HepG2 (cell line): Measurements from ENCODE around the gene LHX3. TPM values are rescaled to one million over a fixed set of nuclear protein-coding genes. Genes with fewer than 3 reads are reported as not detected.

ENCODE experiments used
- ATAC-seq: fragments of 200-7000 bp; cut with Tn5 transposase; 3 replicates; pipeline ENCODE4 v1.9.1; 2020; ENCODE audit warnings: mild to moderate bottlenecking, moderate library complexity
- BruUV-seq: library from RNA; stranded (reverse); fragments of 400-500 nt; replicated peaks from 2 replicates; lab custom pipeline; 2021; lab: Mats Ljungman, UMichigan
- CTCF ChIA-PET: fragments of 300-600 bp; formaldehyde crosslinking; extraction: SDS; loops from one replicate; lab custom pipeline; 2021; ENCODE audit warnings: low total read pairs, inconsistent platforms, low intra/inter-chr PET ratio; lab: Yijun Ruan, JAX
- POLR2A ChIA-PET: fragments of 350-600 bp; sonication (Branson Sonifier 250); formaldehyde crosslinking; loops from one replicate; lab custom pipeline; 2020; ENCODE audit warnings: antibody characterized with exemption, inconsistent platforms; lab: Yijun Ruan, JAX
- DNase-seq: peaks from one replicate; pipeline ENCODE4 v3.0.0-alpha.2; 2015; ENCODE audit warnings: low spot score
- FAIRE-seq: peaks from 3 replicates; lab custom pipeline; 2011; peaks lifted over from hg19 to GRCh38; lab: Jason Lieb, UNC
- H2AFZ ChIP-seq: one replicate; pipeline ENCODE4 v1.6.1; 2011; ENCODE audit warnings: low read length, inconsistent platforms
- H3K27ac ChIP-seq: fragments of 300-600 bp; 3 replicates; pipeline ENCODE4 v1.8.0; 2011; ENCODE audit warnings: mixed run types, mild to moderate bottlenecking, mixed read lengths, low read length, inconsistent platforms; ENCODE audit not compliant: insufficient read depth; ENCODE audit errors: extremely low read length
- H3K27me3 ChIP-seq, 2 experiments: fragments of 200-600 bp in 1 of 2; 2 replicates in 1 of 2; 3 replicates in 1 of 2; pipeline versions ENCODE4 v1.6.0 to v1.8.0; 2011; ENCODE audit warnings: low read length in 2 of 2, mild to moderate bottlenecking in 2 of 2, moderate library complexity in 2 of 2, inconsistent platforms in 1 of 2; ENCODE audit not compliant: insufficient read depth in 2 of 2, control insufficient read depth in 1 of 2
- H3K36me3 ChIP-seq, 2 experiments: fragments of 200-600 bp in 1 of 2; replicated peaks in 1 of 2; 2 replicates in 1 of 2; 3 replicates in 1 of 2; pipeline versions ENCODE4 v1.5.1 to v1.8.0; 2011; ENCODE audit warnings: low read length in 2 of 2, inconsistent platforms in 1 of 2; ENCODE audit not compliant: insufficient read depth in 2 of 2, control insufficient read depth in 1 of 2
- H3K4me1 ChIP-seq: 2 replicates; pipeline ENCODE4 v1.5.1; 2012; ENCODE audit warnings: low read length, inconsistent platforms; ENCODE audit not compliant: insufficient read depth
- H3K4me2 ChIP-seq: 2 replicates; pipeline ENCODE4 v1.6.0; 2011; ENCODE audit warnings: low read depth, low read length, inconsistent platforms
- H3K4me3 ChIP-seq, 3 experiments: fragments of 200-600 bp in 1 of 3; sonication (generic), shearing (Covaris generic) in 1 of 3; replicated peaks in 1 of 3; 2 replicates each; pipeline ENCODE4 v1.5.1; 2011 to 2016; ENCODE audit warnings: low read length in 3 of 3, inconsistent platforms in 2 of 3, low read depth in 2 of 3, mild to moderate bottlenecking in 2 of 3, control low read depth in 1 of 3, mixed read lengths in 1 of 3; ENCODE audit not compliant: insufficient read depth in 1 of 3
- H3K79me2 ChIP-seq: one replicate; pipeline ENCODE4 v1.6.1; 2011; ENCODE audit warnings: low read length, inconsistent platforms; ENCODE audit not compliant: insufficient read depth
- H3K9ac ChIP-seq: 2 replicates; pipeline ENCODE4 v1.6.0; 2011; ENCODE audit warnings: mild to moderate bottlenecking, low read depth, low read length, inconsistent platforms; ENCODE audit not compliant: insufficient read depth
- H3K9me3 ChIP-seq: 2 replicates; pipeline ENCODE4 v1.5.1; 2012; ENCODE audit warnings: mild to moderate bottlenecking, low read length
- H4K20me1 ChIP-seq: 2 replicates; pipeline ENCODE4 v1.6.0; 2011; ENCODE audit warnings: inconsistent platforms, mild to moderate bottlenecking, low read length, moderate library complexity; ENCODE audit not compliant: insufficient read depth
- ATF2 ChIP-seq: sonication (generic); formaldehyde crosslinking; IDR thresholded peaks from 2 replicates; pipeline ENCODE4 v1.4.0; 2020; ENCODE audit warnings: missing genetic modification reagents
- HMGA1 ChIP-seq: sonication (generic); formaldehyde crosslinking; conservative IDR thresholded peaks from 2 replicates; pipeline ENCODE4 v1.4.0; 2020; ENCODE audit warnings: missing genetic modification reagents
- IRX3 ChIP-seq: sonication (generic); formaldehyde crosslinking; IDR thresholded peaks from 2 replicates; pipeline ENCODE4 v1.8.1; 2023; ENCODE audit warnings: mild to moderate bottlenecking, low read depth, missing genetic modification reagents, borderline replicate concordance
- KDM5A ChIP-seq: fragments of 200-600 bp; sonication (generic); IDR thresholded peaks from 2 replicates; pipeline ENCODE4 v1.7.0; 2018; ENCODE audit warnings: antibody characterized with exemption, mild to moderate bottlenecking, low read length, borderline replicate concordance
- NFE2 ChIP-seq: sonication (generic); formaldehyde crosslinking; IDR thresholded peaks from 2 replicates; pipeline ENCODE4 v1.4.0; 2020; ENCODE audit warnings: missing genetic modification reagents
- RELA ChIP-seq: sonication (generic); formaldehyde crosslinking; IDR thresholded peaks from 2 replicates; pipeline ENCODE4 v1.4.0; 2020; ENCODE audit warnings: missing genetic modification reagents
- TBX3 ChIP-seq: fragments of 450-650 bp; IDR thresholded peaks from 2 replicates; pipeline ENCODE4 v1.6.1; 2017; ENCODE audit warnings: antibody characterized with exemption, mild to moderate bottlenecking, inconsistent platforms, borderline replicate concordance
- ZBTB7A ChIP-seq: sonication (generic); formaldehyde crosslinking; IDR thresholded peaks from 2 replicates; pipeline ENCODE4 v1.8.0; 2022; ENCODE audit warnings: mild to moderate bottlenecking, missing genetic modification reagents
- ZNF296 ChIP-seq: sonication (generic); formaldehyde crosslinking; conservative IDR thresholded peaks from 2 replicates; pipeline ENCODE4 v1.5.0; 2020; ENCODE audit warnings: mild to moderate bottlenecking, missing genetic modification reagents
- ZNF614 ChIP-seq: IDR thresholded peaks from 2 replicates; pipeline ENCODE4 v1.6.1; 2018; ENCODE audit warnings: missing biosample characterization, missing genetic modification reagents, inconsistent platforms, borderline replicate concordance
- ZNF883 ChIP-seq: sonication (generic); formaldehyde crosslinking; IDR thresholded peaks from 2 replicates; pipeline ENCODE4 v1.5.1; 2020; ENCODE audit warnings: mild to moderate bottlenecking, missing genetic modification reagents; ENCODE audit errors: not compliant biosample characterization
- WGBS: methylation state at CpG from one replicate; pipeline ENCODE4 v1.1.6; 2017; ENCODE audit warnings: low lambda C conversion rate; 5-methylcytosine and 5-hydroxymethylcytosine counted together
- in situ Hi-C: cut with HindIII; loops from 2 replicates; pipeline ENCODE4 v1.10.0; 2017; ENCODE audit warnings: low pct_unique_long_range_greater_than_20kb; ENCODE audit not compliant: extremely low pct_ligation_motif_present
- intact Hi-C: fragments of 100-400 bp; cut with micrococcal nuclease; formaldehyde crosslinking; loops from one replicate; pipeline ENCODE4 v1.10.0; 2022; ENCODE audit not compliant: unreplicated experiment
- polyA plus RNA-seq, 8 experiments: library from polyadenylated mRNA; depleted of rRNA in 3 of 8; stranded (reverse) in 7 of 8; unstranded in 1 of 8; fragments of >200 nt; fragmentation: Illumina TruSeq in 4 of 8; extraction: Trizol in 4 of 8; gene quantifications; 2 replicates each; pipeline versions ENCODE4 v1.2.1 to v1.2.3, GENCODE V29; 2011 to 2016; ENCODE audit warnings: low read depth in 4 of 8, missing spikeins in 1 of 8, mixed read lengths in 1 of 8; ENCODE audit not compliant: insufficient read depth in 1 of 8
- total RNA-seq, 5 experiments: library from RNA; depleted of rRNA; stranded (reverse); fragments of >200 nt; fragmentation: Illumina TruSeq; extraction: Trizol; gene quantifications; 2 replicates each; pipeline ENCODE4 v1.2.3, GENCODE V29; 2016; ENCODE audit warnings: low read depth in 1 of 5

The LHX3 gene
- total and polyA plus RNA-seq, 2 of the 13 experiments (the other 11 are each of a cell fraction or from before 2014, with no cell fraction given), result not detected

- no peak for TF ChIP-seq RELA
- TF ChIP-seq, all 625 proteins: peak for 0
Observed at GRCh38 chr9:136222166-136222905, 17.4 kb upstream of the LHX3 start (continued).

GRCh38 chr9:136220017-136220729, 15.2 kb upstream of the LHX3 start:
- Histone ChIP-seq H2AFZ (no peak overlapping the region), H4K20me1 (peaks cover 19% of the 10 kb centered on the region), H3K79me2 (peaks cover 14% of the 10 kb centered on the region), H3K36me3 (peaks cover 44 to 86% of the 10 kb centered on the region in 2 experiments), H3K4me1 (no peaks in the 10 kb centered on the region), H3K27ac (no peak overlapping the region), H3K27me3 (no peaks in the 10 kb centered on the region), H3K9me3 (no peaks in the 10 kb centered on the region), H3K4me3 (no peak overlapping the region), H3K9ac (no peak overlapping the region), H3K4me2 (no peak overlapping the region)
- intact Hi-C loops, result no loop called here
- POLR2A ChIA-PET, result no interaction called here
- DNase-seq (no peak), ATAC-seq (no peak), FAIRE-seq (no peak)
- 93% methylated on average over 15 of the region's 15 CpGs for WGBS
- BruUV-seq, result no TSS peak
- TF ChIP-seq ZNF883 (no peak), ZNF296 (CRISPR knock-in tag) (no peak), ATF2 (CRISPR knock-in tag) (no peak), TBX3 (no peak), ZBTB7A (no peak), HMGA1 (no peak), IRX3 (CRISPR knock-in tag) (no peak), NFE2 (no peak), KDM5A (no peak), ZNF614 (CRISPR knock-in tag) (no peak)
- CTCF ChIA-PET, result no interaction called here
- in situ Hi-C loops, result no loop called here
